H9 (cell line): Measurements from ENCODE around the gene TRAF6. TPM values are rescaled to one million over a fixed set of nuclear protein-coding genes. Genes with fewer than 3 reads are reported as not detected.

Source experiments
- DNase-seq: peaks from one replicate; pipeline ENCODE4 v3.0.0-alpha.2; 2017
- H2AFZ ChIP-seq: one replicate; pipeline ENCODE4 v1.6.1; 2013; ENCODE audit warnings: mild to moderate bottlenecking, low read length, control low read depth, moderate library complexity
- H2AK5ac ChIP-seq: 2 replicates; pipeline ENCODE4 v1.6.1; 2013; ENCODE audit warnings: low read length, control low read depth, mixed read lengths; ENCODE audit not compliant: insufficient read length
- H2BK120ac ChIP-seq: one replicate; pipeline ENCODE4 v1.6.1; 2013; ENCODE audit warnings: low read depth, mild to moderate bottlenecking, low read length, control low read depth, inconsistent platforms; ENCODE audit not compliant: poor library complexity, severe bottlenecking
- H2BK12ac ChIP-seq: 2 replicates; pipeline ENCODE4 v1.6.1; 2013; ENCODE audit warnings: low read length, control low read depth, mixed read lengths, low read depth; ENCODE audit not compliant: insufficient read length
- H2BK15ac ChIP-seq: 2 replicates; pipeline ENCODE4 v1.6.1; 2013; ENCODE audit warnings: low read depth, low read length, control low read depth
- H2BK20ac ChIP-seq: one replicate; pipeline ENCODE4 v1.6.1; 2013; ENCODE audit warnings: low read depth, mild to moderate bottlenecking, low read length, control low read depth, inconsistent platforms; ENCODE audit not compliant: poor library complexity, severe bottlenecking
- H2BK5ac ChIP-seq: 2 replicates; pipeline ENCODE4 v1.6.1; 2013; ENCODE audit warnings: low read length, control low read depth, mixed read lengths; ENCODE audit not compliant: insufficient read length
- H3K14ac ChIP-seq: 2 replicates; pipeline ENCODE4 v1.6.1; 2013; ENCODE audit warnings: low read length, control low read depth; ENCODE audit not compliant: insufficient read depth
- H3K18ac ChIP-seq: 2 replicates; pipeline ENCODE4 v1.6.1; 2013; ENCODE audit warnings: low read depth, mild to moderate bottlenecking, mixed read lengths, low read length, control low read depth; ENCODE audit not compliant: insufficient read length
- H3K23ac ChIP-seq: 2 replicates; pipeline ENCODE4 v1.6.1; 2013; ENCODE audit warnings: low read length, control low read depth, mixed read lengths, low read depth; ENCODE audit not compliant: insufficient read length
- H3K23me2 ChIP-seq: 2 replicates; pipeline ENCODE4 v1.6.1; 2013; ENCODE audit warnings: low read depth, mild to moderate bottlenecking, mixed read lengths, low read length, control low read depth; ENCODE audit not compliant: insufficient read length, poor library complexity, severe bottlenecking
- H3K27ac ChIP-seq: 2 replicates; pipeline ENCODE4 v1.5.1; 2013; ENCODE audit warnings: low read length, control low read depth, mixed read lengths, low read depth; ENCODE audit not compliant: insufficient read length
- H3K27me3 ChIP-seq: 2 replicates; pipeline ENCODE4 v1.6.1; 2013; ENCODE audit warnings: low read length, control low read depth, inconsistent platforms; ENCODE audit not compliant: insufficient read depth
- H3K4ac ChIP-seq: 2 replicates; pipeline ENCODE4 v1.6.1; 2013; ENCODE audit warnings: low read depth, mild to moderate bottlenecking, control low read depth, inconsistent platforms, low read length, moderate library complexity
- H3K4me1 ChIP-seq: 2 replicates; pipeline ENCODE4 v1.6.1; 2013; ENCODE audit warnings: low read length, control low read depth, inconsistent platforms; ENCODE audit not compliant: insufficient read depth
- H3K4me2 ChIP-seq: 2 replicates; pipeline ENCODE4 v1.6.1; 2013; ENCODE audit warnings: low read length, control low read depth, mixed read lengths; ENCODE audit not compliant: insufficient read length, insufficient read depth
- H3K56ac ChIP-seq: 2 replicates; pipeline ENCODE4 v1.6.1; 2013; ENCODE audit warnings: low read depth, mild to moderate bottlenecking, mixed read lengths, low read length, control low read depth; ENCODE audit not compliant: insufficient read length
- H3K79me1 ChIP-seq: 2 replicates; pipeline ENCODE4 v1.6.1; 2013; ENCODE audit warnings: low read depth, mild to moderate bottlenecking, moderate library complexity, low read length, control low read depth, inconsistent platforms; ENCODE audit not compliant: insufficient read depth, poor library complexity, severe bottlenecking
- H3K79me2 ChIP-seq: 2 replicates; pipeline ENCODE4 v1.6.1; 2013; ENCODE audit warnings: low read length, control low read depth, inconsistent platforms; ENCODE audit not compliant: insufficient read depth
- H3K9ac ChIP-seq: 2 replicates; pipeline ENCODE4 v1.6.1; 2013; ENCODE audit warnings: low read length, control low read depth, mixed read lengths; ENCODE audit not compliant: insufficient read length; ENCODE audit errors: extremely low read depth
- H3K9me3 ChIP-seq: one replicate; pipeline ENCODE4 v1.6.1; 2013; ENCODE audit warnings: low read depth, low read length, inconsistent platforms; ENCODE audit not compliant: control insufficient read depth
- H3T11ph ChIP-seq: one replicate; pipeline ENCODE4 v1.6.1; 2013; ENCODE audit warnings: mild to moderate bottlenecking, low read length, control low read depth, inconsistent platforms
- H4K20me1 ChIP-seq: one replicate; pipeline ENCODE4 v1.6.1; 2013; ENCODE audit not compliant: control insufficient read depth, insufficient read length, insufficient read depth
- H4K5ac ChIP-seq: 2 replicates; pipeline ENCODE4 v1.6.1; 2013; ENCODE audit warnings: low read depth, mild to moderate bottlenecking, mixed read lengths, low read length, control low read depth; ENCODE audit not compliant: insufficient read length
- H4K8ac ChIP-seq: replicated peaks from 2 replicates; pipeline ENCODE4 v1.6.1; 2013; ENCODE audit warnings: low read length, control low read depth, mixed read lengths, low read depth; ENCODE audit not compliant: insufficient read length
- H4K91ac ChIP-seq: 2 replicates; pipeline ENCODE4 v1.6.1; 2013; ENCODE audit warnings: low read depth, mild to moderate bottlenecking, moderate library complexity, mixed read lengths, low read length, control low read depth; ENCODE audit not compliant: insufficient read length
- H3K27ac Mint-ChIP-seq, 3 experiments: 2 replicates in 2 of 3; 3 replicates in 1 of 3; pipeline ENCODE4 v1.8.0; 2020 to 2021; ENCODE audit warnings: mixed read lengths in 3 of 3, mild to moderate bottlenecking in 1 of 3, moderate library complexity in 1 of 3
- H3K27me3 Mint-ChIP-seq: 2 replicates; pipeline ENCODE4 v1.8.0; 2021; ENCODE audit warnings: low read depth, mild to moderate bottlenecking, moderate library complexity, mixed read lengths
- H3K36me3 Mint-ChIP-seq, 3 experiments: 2 replicates in 2 of 3; 3 replicates in 1 of 3; pipeline ENCODE4 v1.8.0; 2020 to 2021; ENCODE audit warnings: low read depth in 3 of 3, mixed read lengths in 3 of 3; ENCODE audit not compliant: insufficient read depth in 1 of 3
- H3K4me1 Mint-ChIP-seq, 2 experiments: 2 replicates each; pipeline ENCODE4 v1.8.0; 2020; ENCODE audit warnings: mixed read lengths in 2 of 2
- H3K4me3 Mint-ChIP-seq, 2 experiments: 2 replicates in 1 of 2; 3 replicates in 1 of 2; pipeline ENCODE4 v1.8.0; 2020 to 2021; ENCODE audit warnings: mild to moderate bottlenecking in 2 of 2, mixed read lengths in 2 of 2, moderate library complexity in 1 of 2
- H3K9me3 Mint-ChIP-seq, 2 experiments: 2 replicates in 1 of 2; 3 replicates in 1 of 2; pipeline ENCODE4 v1.8.0; 2020; ENCODE audit warnings: mild to moderate bottlenecking in 2 of 2, mixed read lengths in 2 of 2, moderate library complexity in 1 of 2
- total RNA-seq: library from RNA; stranded (reverse); gene quantifications from 2 replicates; pipeline ENCODE4 v1.2.1, GENCODE V29; 2021
- TF ChIP-seq, protein P1 (sequence below): fragments of 200-600 bp; sonication (generic); conservative IDR thresholded peaks from 3 replicates; pipeline ENCODE4 v1.8.0; 2021; ENCODE audit warnings: antibody characterized with exemption, mild to moderate bottlenecking

TRAF6 gene
- total RNA-seq, 1 experiment from 2014 or later: 9.9 TPM

DNA sequence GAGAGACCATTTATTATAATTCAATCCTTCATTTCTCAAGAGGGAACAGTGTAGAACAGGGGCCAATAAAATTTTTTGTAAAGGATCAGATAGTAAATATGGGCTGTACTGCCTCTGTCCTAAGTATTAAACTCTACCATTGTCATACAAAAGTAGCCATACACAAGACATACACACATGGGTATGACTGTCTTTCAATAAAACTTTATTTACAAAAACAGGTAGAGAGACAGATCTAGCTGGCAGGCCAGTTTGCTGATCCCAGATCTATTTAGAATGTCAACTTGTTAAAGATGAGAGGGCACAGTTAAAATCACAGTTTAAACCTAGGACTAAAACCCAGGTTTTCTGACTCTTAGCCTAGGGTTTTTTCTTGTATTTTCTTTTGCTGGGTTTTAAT is 16.7 kb downstream of the TRAF6 start:
- Histone ChIP-seq H3K4ac (no peak overlapping the region), H2BK120ac (no peak overlapping the region), H4K91ac (no peak overlapping the region), H3K23ac (no peak overlapping the region), H2AFZ (no peak overlapping the region), H4K20me1 (no peaks in the 10 kb centered on the region), H4K8ac (no peak overlapping the region), H3K14ac (no peak overlapping the region), H3K23me2 (no peaks in the 10 kb centered on the region), H2BK20ac (no peak overlapping the region), H3K18ac (no peak overlapping the region), H3K9ac (no peak overlapping the region), H3K4me1 (no peaks in the 10 kb centered on the region), H3K79me1 (no peaks in the 10 kb centered on the region), H3K27ac (no peak overlapping the region), H2AK5ac (no peak overlapping the region), H3K4me2 (no peak overlapping the region), H3K56ac (no peak overlapping the region), H3K79me2 (no peaks in the 10 kb centered on the region), H2BK12ac (no peak overlapping the region), H3T11ph (no peak overlapping the region), H3K27me3 (no peaks in the 10 kb centered on the region; the same call in 1 of the 2 replicates), H2BK5ac (no peak overlapping the region), H4K5ac (no peak overlapping the region), H2BK15ac (no peak overlapping the region), H3K9me3 (no peaks in the 10 kb centered on the region)
- H3K4me3 Mint-ChIP-seq: no peak overlapping the region
- no peaks in the 10 kb centered on the region for H3K9me3 Mint-ChIP-seq
- DNase-seq: no peak
- TF ChIP-seq, protein P1, sequence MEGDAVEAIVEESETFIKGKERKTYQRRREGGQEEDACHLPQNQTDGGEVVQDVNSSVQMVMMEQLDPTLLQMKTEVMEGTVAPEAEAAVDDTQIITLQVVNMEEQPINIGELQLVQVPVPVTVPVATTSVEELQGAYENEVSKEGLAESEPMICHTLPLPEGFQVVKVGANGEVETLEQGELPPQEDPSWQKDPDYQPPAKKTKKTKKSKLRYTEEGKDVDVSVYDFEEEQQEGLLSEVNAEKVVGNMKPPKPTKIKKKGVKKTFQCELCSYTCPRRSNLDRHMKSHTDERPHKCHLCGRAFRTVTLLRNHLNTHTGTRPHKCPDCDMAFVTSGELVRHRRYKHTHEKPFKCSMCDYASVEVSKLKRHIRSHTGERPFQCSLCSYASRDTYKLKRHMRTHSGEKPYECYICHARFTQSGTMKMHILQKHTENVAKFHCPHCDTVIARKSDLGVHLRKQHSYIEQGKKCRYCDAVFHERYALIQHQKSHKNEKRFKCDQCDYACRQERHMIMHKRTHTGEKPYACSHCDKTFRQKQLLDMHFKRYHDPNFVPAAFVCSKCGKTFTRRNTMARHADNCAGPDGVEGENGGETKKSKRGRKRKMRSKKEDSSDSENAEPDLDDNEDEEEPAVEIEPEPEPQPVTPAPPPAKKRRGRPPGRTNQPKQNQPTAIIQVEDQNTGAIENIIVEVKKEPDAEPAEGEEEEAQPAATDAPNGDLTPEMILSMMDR: no peak
- H3K27me3 Mint-ChIP-seq: no peaks in the 10 kb centered on the region
- H3K27ac Mint-ChIP-seq: no peak overlapping the region
- no peaks in the 10 kb centered on the region for H3K4me1 Mint-ChIP-seq
- H3K36me3 Mint-ChIP-seq: peaks cover 4 to 43% (median 37%) of the 10 kb centered on the region in 3 experiments; a peak in 5 of 7 replicates
